GM23248 (cell line): Measurements from ENCODE around the gene C14orf93.

ENCODE experiments used
- EZH2 ChIP-seq: fragments of 200-600 bp; sonication (generic); IDR thresholded peaks from 2 replicates; pipeline ENCODE4 v1.6.1; 2018; ENCODE audit warnings: antibody characterized with exemption, mild to moderate bottlenecking; ENCODE audit not compliant: insufficient read depth, poor library complexity, severe bottlenecking
- EZH2phosphoT487 ChIP-seq: fragments of 200-600 bp; sonication (generic); IDR thresholded peaks from 2 replicates; pipeline ENCODE4 v1.6.1; 2018; ENCODE audit warnings: antibody characterized with exemption, moderate library complexity, mild to moderate bottlenecking, low read depth; ENCODE audit not compliant: insufficient read depth

GRCh38 chr14:23041729-23042128 is 31.8 kb upstream of the C14orf93 start:
- TF ChIP-seq EZH2 = no peak
- TF ChIP-seq EZH2phosphoT487 = no peak
